ENCODE measurements around the gene BHMT. TPM values are rescaled to one million over a fixed set of nuclear protein-coding genes. Genes with fewer than 3 reads are reported as not detected.

Gene BHMT
- total RNA-seq, 1 donor from 2014 or later = 20.4 TPM

GRCh38 chr5:79105868-79106267 is 5.7 kb upstream of the BHMT start:
- H3K9me3 Mint-ChIP-seq (ENCODE audit: unreplicated experiment) = peaks cover 6% of the 10 kb centered on the region
- H3K27ac Mint-ChIP-seq (ENCODE audit: unreplicated experiment) = no peak overlapping the region
- DNase-seq = no peak
- no peak for TF ChIP-seq CTCF (IDR thresholded peaks at IDR 0.05; ENCODE audit: partially characterized antibody, unreplicated experiment)
- H3K4me1 Mint-ChIP-seq (ENCODE audit: low read depth, unreplicated experiment) = peaks cover 11% of the 10 kb centered on the region
- H3K36me3 Mint-ChIP-seq (ENCODE audit: unreplicated experiment) = peaks cover 7% of the 10 kb centered on the region
- H3K27me3 Mint-ChIP-seq (ENCODE audit: unreplicated experiment) = peaks cover 2% of the 10 kb centered on the region
- no peak overlapping the region for H3K4me3 Mint-ChIP-seq (ENCODE audit: unreplicated experiment)

- no peak for TF ChIP-seq CTCF (IDR thresholded peaks at IDR 0.05; ENCODE audit: partially characterized antibody, unreplicated experiment)
- Mint-ChIP-seq H3K4me1 (ENCODE audit: low read depth, unreplicated experiment) (peaks cover 11% of the 10 kb centered on the region), H3K4me3 (ENCODE audit: unreplicated experiment) (no peak overlapping the region), H3K27ac (ENCODE audit: unreplicated experiment) (no peak overlapping the region), H3K9me3 (ENCODE audit: unreplicated experiment) (peaks cover 7% of the 10 kb centered on the region), H3K27me3 (ENCODE audit: unreplicated experiment) (peaks cover 5% of the 10 kb centered on the region), H3K36me3 (ENCODE audit: unreplicated experiment) (peaks cover under 1% of the 10 kb centered on the region)
- no peak for DNase-seq
Observed at GRCh38 chr5:79107020-79107796, 4.4 kb upstream of the BHMT start.

- DNase-seq = no peak
- no peak for TF ChIP-seq CTCF (IDR thresholded peaks at IDR 0.05; ENCODE audit: partially characterized antibody, unreplicated experiment)
- Mint-ChIP-seq H3K27ac (ENCODE audit: unreplicated experiment) (no peak overlapping the region), H3K36me3 (ENCODE audit: unreplicated experiment) (no peaks in the 10 kb centered on the region), H3K4me3 (ENCODE audit: unreplicated experiment) (no peak overlapping the region), H3K27me3 (ENCODE audit: unreplicated experiment) (peaks cover 9% of the 10 kb centered on the region), H3K9me3 (ENCODE audit: unreplicated experiment) (peaks cover 7% of the 10 kb centered on the region), H3K4me1 (ENCODE audit: low read depth, unreplicated experiment) (peaks cover 11% of the 10 kb centered on the region)
Observed at GRCh38 chr5:79108086-79108485, 3.5 kb upstream of the BHMT start.

- Mint-ChIP-seq H3K4me3 (ENCODE audit: unreplicated experiment) (no peak overlapping the region), H3K9me3 (ENCODE audit: unreplicated experiment) (peaks cover 7% of the 10 kb centered on the region), H3K36me3 (ENCODE audit: unreplicated experiment) (no peaks in the 10 kb centered on the region), H3K4me1 (ENCODE audit: low read depth, unreplicated experiment) (peaks cover 11% of the 10 kb centered on the region), H3K27ac (ENCODE audit: unreplicated experiment) (no peak overlapping the region), H3K27me3 (ENCODE audit: unreplicated experiment) (peaks cover 9% of the 10 kb centered on the region)
- DNase-seq = no peak
- TF ChIP-seq CTCF (IDR thresholded peaks at IDR 0.05; ENCODE audit: partially characterized antibody, unreplicated experiment) = no peak
Observed at GRCh38 chr5:79108792-79109191, 2.8 kb upstream of the BHMT start.

Data from glutamatergic neuron (in vitro differentiated cells).